ENCODE measurements around the gene SORCS2.

The SORCS2 gene

DNA sequence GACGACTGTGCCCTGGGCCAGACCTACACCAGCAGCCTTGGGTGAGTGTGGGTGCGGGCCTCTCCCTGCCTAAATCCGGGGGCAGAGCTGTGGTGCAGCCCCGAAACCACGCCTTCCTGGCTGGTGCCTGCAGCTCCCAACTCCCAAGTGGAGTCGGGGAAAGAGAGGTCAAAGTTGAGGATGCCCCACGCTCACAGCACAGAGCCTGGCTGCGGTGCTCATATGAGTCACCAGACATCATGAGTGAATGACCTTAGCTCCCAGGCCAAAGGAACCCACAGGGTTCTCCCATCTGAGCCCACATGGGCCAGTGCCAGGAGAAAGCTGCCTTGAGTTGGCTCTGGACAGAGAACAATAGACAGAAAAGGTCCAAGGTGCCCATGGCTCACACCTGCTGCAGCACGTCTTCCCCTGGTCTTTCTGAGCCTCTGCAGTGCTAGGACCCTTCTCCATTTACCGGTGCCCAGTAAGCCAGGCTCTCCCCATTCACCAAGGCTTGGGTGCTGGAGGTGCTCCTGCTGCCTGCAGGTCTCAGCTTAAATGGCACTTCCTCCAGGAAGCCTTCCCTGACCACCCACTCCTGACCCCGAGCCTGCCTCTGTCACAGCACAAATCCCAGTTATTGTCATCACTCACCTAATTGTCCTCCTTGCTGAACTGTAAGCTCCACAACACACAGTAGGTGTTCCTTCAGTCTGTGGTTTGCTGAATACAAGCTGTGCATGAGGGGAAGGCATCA lies 523.1 kb downstream of the SORCS2 start:
- TF ChIP-seq, protein P1, sequence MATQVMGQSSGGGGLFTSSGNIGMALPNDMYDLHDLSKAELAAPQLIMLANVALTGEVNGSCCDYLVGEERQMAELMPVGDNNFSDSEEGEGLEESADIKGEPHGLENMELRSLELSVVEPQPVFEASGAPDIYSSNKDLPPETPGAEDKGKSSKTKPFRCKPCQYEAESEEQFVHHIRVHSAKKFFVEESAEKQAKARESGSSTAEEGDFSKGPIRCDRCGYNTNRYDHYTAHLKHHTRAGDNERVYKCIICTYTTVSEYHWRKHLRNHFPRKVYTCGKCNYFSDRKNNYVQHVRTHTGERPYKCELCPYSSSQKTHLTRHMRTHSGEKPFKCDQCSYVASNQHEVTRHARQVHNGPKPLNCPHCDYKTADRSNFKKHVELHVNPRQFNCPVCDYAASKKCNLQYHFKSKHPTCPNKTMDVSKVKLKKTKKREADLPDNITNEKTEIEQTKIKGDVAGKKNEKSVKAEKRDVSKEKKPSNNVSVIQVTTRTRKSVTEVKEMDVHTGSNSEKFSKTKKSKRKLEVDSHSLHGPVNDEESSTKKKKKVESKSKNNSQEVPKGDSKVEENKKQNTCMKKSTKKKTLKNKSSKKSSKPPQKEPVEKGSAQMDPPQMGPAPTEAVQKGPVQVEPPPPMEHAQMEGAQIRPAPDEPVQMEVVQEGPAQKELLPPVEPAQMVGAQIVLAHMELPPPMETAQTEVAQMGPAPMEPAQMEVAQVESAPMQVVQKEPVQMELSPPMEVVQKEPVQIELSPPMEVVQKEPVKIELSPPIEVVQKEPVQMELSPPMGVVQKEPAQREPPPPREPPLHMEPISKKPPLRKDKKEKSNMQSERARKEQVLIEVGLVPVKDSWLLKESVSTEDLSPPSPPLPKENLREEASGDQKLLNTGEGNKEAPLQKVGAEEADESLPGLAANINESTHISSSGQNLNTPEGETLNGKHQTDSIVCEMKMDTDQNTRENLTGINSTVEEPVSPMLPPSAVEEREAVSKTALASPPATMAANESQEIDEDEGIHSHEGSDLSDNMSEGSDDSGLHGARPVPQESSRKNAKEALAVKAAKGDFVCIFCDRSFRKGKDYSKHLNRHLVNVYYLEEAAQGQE (IDR thresholded peaks at IDR 0.05; ENCODE audit: insufficient read depth in 1 of 2, low read depth in 2 of 2, low read length in 2 of 2), result no peak
- no peak for TF ChIP-seq POLR2AphosphoS5 (IDR thresholded peaks at IDR 0.05; ENCODE audit: low read depth, low read length)

DNA sequence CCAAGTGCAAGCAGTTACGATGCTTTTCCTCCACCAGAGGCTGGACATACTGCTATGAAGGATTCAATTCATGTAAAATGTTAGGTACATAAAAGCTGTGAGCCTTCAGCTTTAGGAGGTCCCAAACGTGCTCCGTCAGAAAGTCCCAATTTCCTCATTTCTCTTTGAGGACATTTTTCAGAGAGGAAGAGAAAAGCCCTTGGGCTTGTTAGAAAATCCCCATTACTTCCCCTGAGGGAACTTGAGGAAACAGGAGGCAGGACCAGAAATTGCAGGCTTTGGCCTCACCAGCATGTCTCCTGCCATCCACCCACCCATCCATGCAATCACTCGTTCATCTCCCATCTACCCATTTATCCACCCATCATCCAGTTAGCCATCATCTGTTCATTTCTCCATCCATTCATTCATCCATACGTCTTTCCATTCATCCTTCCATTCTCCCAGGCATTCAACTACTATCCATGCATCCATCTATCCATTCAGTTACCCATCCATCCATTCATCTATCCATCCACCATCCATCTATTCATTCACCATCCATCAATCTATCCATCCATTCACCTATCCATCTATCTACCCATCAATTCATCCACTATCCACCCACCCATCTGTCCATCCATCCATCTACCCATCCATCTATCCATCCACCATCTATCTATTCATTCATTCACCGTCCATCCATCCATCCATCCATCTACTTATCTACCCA lies 523.8 kb downstream of the SORCS2 start:
- TF ChIP-seq TAF1 (IDR thresholded peaks at IDR 0.05; ENCODE audit: borderline replicate concordance, insufficient read depth, low read length), result no peak
- TF ChIP-seq POLR2AphosphoS5 (IDR thresholded peaks at IDR 0.05; ENCODE audit: low read depth, low read length), result no peak
- no peak for TF ChIP-seq SIN3A (IDR thresholded peaks at IDR 0.05; ENCODE audit: borderline replicate concordance, insufficient read depth, low read length)
- TF ChIP-seq, protein P1 (IDR thresholded peaks at IDR 0.05; ENCODE audit: insufficient read depth in 1 of 2, low read depth in 2 of 2, low read length in 2 of 2), result no peak
- TF ChIP-seq FOXP2 (optimal IDR thresholded peaks at IDR 0.05; ENCODE audit: borderline replicate concordance, extremely low read depth, extremely low read length, insufficient read depth), result no peak

DNA sequence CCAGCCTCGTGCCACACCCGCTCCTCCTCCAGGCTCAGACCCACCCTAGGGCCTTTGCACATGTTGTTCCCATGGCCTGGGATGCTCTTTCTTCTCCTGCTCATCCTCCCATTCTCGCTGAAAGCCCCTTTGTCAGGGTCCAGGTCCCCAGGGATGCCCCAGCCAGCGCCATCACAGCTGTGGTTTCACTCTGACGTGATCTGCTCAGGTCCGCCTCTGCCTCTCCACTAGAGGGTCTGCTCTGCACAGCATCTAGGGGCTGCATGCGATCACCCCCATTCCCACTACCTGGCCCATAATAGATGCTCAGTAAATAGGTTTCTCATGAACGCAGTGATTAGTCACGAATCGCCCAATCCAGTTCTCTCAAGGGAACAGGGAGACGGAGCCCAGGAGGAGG lies 524.8 kb downstream of the SORCS2 start:
- no peak for TF ChIP-seq FOXP2 (optimal IDR thresholded peaks at IDR 0.05; ENCODE audit: borderline replicate concordance, extremely low read depth, extremely low read length, insufficient read depth)
- TF ChIP-seq SIN3A (IDR thresholded peaks at IDR 0.05; ENCODE audit: borderline replicate concordance, insufficient read depth, low read length), result no peak
- TF ChIP-seq, protein P1 (IDR thresholded peaks at IDR 0.05; ENCODE audit: insufficient read depth in 1 of 2, low read depth in 2 of 2, low read length in 2 of 2), result no peak
- no peak for TF ChIP-seq TAF1 (IDR thresholded peaks at IDR 0.05; ENCODE audit: borderline replicate concordance, insufficient read depth, low read length)
- no peak for TF ChIP-seq POLR2AphosphoS5 (IDR thresholded peaks at IDR 0.05; ENCODE audit: low read depth, low read length)

DNA sequence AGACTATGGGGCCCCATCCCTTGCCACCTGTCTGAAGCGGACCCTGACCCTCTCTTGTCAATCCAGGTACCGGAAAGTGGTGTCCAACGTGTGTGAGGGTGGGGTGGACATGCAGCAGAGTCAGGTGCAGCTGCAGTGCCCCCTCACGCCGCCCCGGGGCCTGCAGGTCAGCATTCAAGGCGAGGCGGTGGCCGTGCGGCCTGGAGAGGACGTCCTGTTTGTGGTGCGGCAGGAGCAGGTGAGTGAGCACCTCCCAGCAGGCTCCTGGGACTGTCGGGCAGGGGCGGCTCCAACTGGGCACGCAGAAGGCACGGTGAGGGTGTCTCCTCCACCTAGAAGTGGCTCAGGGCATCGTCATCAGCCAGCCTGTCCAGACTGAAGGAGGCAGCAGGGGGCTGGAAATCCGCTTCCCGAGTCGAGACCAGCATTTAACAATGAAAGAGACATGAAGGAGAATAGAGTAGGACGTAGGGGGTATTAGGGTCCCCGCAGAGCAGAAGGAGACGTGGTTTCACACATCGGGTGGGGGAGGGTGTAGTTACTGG lies 525.7 kb downstream of the SORCS2 start:
- no peak for TF ChIP-seq TAF1 (IDR thresholded peaks at IDR 0.05; ENCODE audit: borderline replicate concordance, insufficient read depth, low read length)
- no peak for TF ChIP-seq SIN3A (IDR thresholded peaks at IDR 0.05; ENCODE audit: borderline replicate concordance, insufficient read depth, low read length)
- no peak for TF ChIP-seq FOXP2 (optimal IDR thresholded peaks at IDR 0.05; ENCODE audit: borderline replicate concordance, extremely low read depth, extremely low read length, insufficient read depth)
- TF ChIP-seq POLR2AphosphoS5 (IDR thresholded peaks at IDR 0.05; ENCODE audit: low read depth, low read length), result no peak
- TF ChIP-seq, protein P1 (IDR thresholded peaks at IDR 0.05; ENCODE audit: insufficient read depth in 1 of 2, low read depth in 2 of 2, low read length in 2 of 2), result no peak

Measured in PFSK-1 (cell line).